LHCN-M2 (cell line): ENCODE results near the gene CCR2. TPM values are rescaled to one million over a fixed set of nuclear protein-coding genes. Genes with fewer than 3 reads are reported as not detected.
"Not testable (repeated sequence)": the region's sequence is repeated elsewhere in the genome, so short reads cannot be mapped to it uniquely, and the experiment has no call there.

Experiments
- DNase-seq: peaks from one replicate; pipeline ENCODE4 v3.0.0-alpha.2; 2012; ENCODE audit warnings: low read depth
- total RNA-seq: library from RNA; depleted of rRNA; stranded (reverse); fragments of >200 nt; gene quantifications from 2 replicates; pipeline ENCODE4 v1.2.3, GENCODE V29; 2014; rRNA removed

CCR2 gene
- total RNA-seq, 1 experiment from 2014 or later = not detected

GRCh38 chr3:46400846-46401245 lies 46.9 kb downstream of the CCR2 start:
- DNase-seq = no peak

GRCh38 chr3:46401579-46401978 lies 47.7 kb downstream of the CCR2 start:
- DNase-seq = no peak

- not testable (repeated sequence) for DNase-seq
These were observed 49.0 kb downstream of the CCR2 start for GRCh38 chr3:46402902-46403301.

- no peak for DNase-seq
These were observed 51.5 kb downstream of the CCR2 start for GRCh38 chr3:46405301-46406019.

- no peak for DNase-seq
These were observed 52.5 kb downstream of the CCR2 start for GRCh38 chr3:46406443-46406787.

- peak; percentile 86 for DNase-seq
These were observed 53.1 kb downstream of the CCR2 start, which contains the start of the genes CCR5AS and CCRL2 for GRCh38 chr3:46406788-46407611. Gene CCR5AS (minus strand): TSS chr3:46407066. Gene CCRL2 (plus strand): TSS chr3:46407259. CDS start chr3:46408080, 821 bp downstream.

- peak; percentile 87 for DNase-seq
These were observed 54.1 kb downstream of the CCR2 start for GRCh38 chr3:46407970-46408369.

GRCh38 chr3:46408853-46409252 lies 54.9 kb downstream of the CCR2 start:
- DNase-seq = no peak

GRCh38 chr3:46409739-46410489 lies 56.0 kb downstream of the CCR2 start:
- no peak for DNase-seq

Other genes with a start within 250 kb of the CCR2 start
- gene CCR1, start 145.8 kb upstream of the CCR2 start, total RNA-seq = 0.19 and 0.46 TPM in 2 replicates
- gene CCR3, start 111.7 kb upstream of the CCR2 start, total RNA-seq = not detected in 2 replicates
- not detected in 2 replicates for gene CCR5, start 16.8 kb downstream of the CCR2 start, total RNA-seq
- 5.3 and 5.4 TPM in 2 replicates for gene CCRL2, start 53.1 kb downstream of the CCR2 start, total RNA-seq
- gene LTF, start 110.8 kb downstream of the CCR2 start, total RNA-seq = 0.06 TPM in 1 of 2 replicates, not detected in the other
- not detected in 2 replicates for gene RTP3, start 143.9 kb downstream of the CCR2 start, total RNA-seq
- 0.32 and 0.86 TPM in 2 replicates for gene LRRC2, start 212.2 kb downstream of the CCR2 start, total RNA-seq